ENCODE measurements around the gene TDRKH.
"Not testable (repeated sequence)": the region's sequence is repeated elsewhere in the genome, so short reads cannot be mapped to it uniquely, and the experiment has no call there.

DNA sequence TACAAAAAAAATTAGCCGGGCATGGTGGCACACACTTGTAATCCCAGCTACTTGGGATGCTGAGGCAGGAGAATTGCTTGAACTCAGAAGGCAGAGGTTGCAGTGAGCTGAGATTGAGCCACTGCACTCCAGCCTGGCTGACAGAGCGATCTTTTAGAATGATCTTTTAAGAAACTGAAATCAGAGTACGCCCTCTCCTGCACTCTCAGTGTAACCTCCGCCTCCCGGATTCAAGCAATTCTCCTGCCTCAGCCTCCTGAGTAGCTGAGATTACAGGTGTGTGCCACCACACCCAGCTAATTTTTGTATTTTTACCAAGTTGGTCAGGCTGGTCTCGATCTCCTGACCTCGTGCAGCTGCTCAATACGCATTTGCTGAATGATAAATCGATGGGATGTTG, 56.3 kb downstream of the TDRKH start:
- TF ChIP-seq, protein P1, sequence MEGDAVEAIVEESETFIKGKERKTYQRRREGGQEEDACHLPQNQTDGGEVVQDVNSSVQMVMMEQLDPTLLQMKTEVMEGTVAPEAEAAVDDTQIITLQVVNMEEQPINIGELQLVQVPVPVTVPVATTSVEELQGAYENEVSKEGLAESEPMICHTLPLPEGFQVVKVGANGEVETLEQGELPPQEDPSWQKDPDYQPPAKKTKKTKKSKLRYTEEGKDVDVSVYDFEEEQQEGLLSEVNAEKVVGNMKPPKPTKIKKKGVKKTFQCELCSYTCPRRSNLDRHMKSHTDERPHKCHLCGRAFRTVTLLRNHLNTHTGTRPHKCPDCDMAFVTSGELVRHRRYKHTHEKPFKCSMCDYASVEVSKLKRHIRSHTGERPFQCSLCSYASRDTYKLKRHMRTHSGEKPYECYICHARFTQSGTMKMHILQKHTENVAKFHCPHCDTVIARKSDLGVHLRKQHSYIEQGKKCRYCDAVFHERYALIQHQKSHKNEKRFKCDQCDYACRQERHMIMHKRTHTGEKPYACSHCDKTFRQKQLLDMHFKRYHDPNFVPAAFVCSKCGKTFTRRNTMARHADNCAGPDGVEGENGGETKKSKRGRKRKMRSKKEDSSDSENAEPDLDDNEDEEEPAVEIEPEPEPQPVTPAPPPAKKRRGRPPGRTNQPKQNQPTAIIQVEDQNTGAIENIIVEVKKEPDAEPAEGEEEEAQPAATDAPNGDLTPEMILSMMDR (IDR thresholded peaks at IDR 0.05) = not testable (repeated sequence)
- TF ChIP-seq POLR2A (IDR thresholded peaks at IDR 0.05; ENCODE audit: low read depth); POLR2AphosphoS5 (IDR thresholded peaks at IDR 0.05): not testable (repeated sequence)

Measured in esophagus muscularis mucosa (tissue), 3 donors.